Stimulated activated CD4-positive, alpha-beta T cell treated with anti-CD3 and anti-CD28 coated beads, Interleukin-12 subunit alpha, Interleukin-12 subunit beta, amount 100 ng/mL, for 48 hours (primary cell): ENCODE data around the gene KLF7.
A peak's percentile ranks its signal among the peaks of the same experiment; 100 is the strongest.

ENCODE experiments used
- DNase-seq, 3 donors: peaks; one replicate each; pipeline ENCODE4 v3.0.0-alpha.2; 2020; ENCODE audit warnings: low read depth in 2 of 3, low spot score in 1 of 3

Gene KLF7

DNA sequence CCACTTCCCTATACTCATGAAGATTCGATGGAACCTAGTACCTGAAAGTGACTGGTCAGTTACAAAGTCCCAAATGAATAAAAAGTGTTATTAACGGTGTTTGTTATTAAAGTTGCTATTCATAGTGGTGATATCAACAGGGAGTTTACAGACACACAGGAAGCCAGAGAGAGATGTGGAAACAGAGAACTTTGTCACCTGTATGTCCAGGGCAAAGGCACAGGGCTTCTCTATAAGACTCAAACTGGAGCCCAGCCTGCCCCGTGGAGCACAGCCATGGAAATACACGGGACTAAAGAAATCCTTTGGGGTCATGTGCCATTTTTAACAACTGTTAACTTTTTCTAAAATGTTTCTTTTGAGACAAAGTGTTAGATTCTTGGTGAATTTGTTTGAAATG lies 68.5 kb downstream of the KLF7 start:
- DNase-seq = no peak

- no peak for DNase-seq
Observed at GRCh38 chr2:207095963-207096362, 69.8 kb downstream of the KLF7 start.

DNA sequence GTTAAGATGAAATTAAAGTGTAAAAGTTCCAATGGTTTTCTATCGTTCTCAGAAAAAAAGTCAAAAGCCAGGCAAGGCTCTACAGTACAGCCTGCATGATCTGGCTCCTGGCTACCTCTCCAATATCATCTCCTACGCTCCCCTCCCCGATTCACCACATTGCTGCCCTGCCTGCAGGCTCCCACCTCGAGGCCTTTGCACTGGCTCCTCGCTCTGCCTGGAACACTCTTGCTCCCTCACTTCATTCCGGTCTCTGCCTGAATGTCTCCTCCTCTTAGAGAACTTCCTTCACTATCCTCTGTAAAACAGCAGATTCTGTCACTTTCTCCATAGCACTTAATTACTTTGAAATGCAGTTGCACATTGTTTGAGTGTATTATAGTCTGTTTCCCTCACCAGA lies 72.5 kb downstream of the KLF7 start:
- no peak for DNase-seq

DNA sequence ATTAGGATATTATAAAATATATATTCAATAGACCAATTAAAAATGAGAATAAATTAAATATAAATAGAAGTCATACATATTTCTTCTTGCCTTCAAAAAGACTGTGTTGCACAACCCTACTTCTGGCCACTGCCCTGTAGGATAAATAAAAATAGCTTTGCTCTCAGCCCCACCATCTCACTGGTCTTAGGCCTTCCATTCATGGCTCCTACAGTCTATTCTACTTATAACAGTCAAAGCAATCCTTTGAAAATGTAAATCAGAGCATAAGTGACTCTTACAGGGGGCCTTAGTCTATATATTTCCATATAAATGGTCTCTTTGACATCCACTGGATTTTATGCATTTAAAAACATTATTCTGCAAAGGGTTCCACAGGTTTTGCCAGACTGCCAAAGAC lies 72.9 kb downstream of the KLF7 start:
- DNase-seq = no peak

GRCh38 chr2:207091928-207092327 lies 73.8 kb downstream of the KLF7 start:
- DNase-seq = no peak

DNA sequence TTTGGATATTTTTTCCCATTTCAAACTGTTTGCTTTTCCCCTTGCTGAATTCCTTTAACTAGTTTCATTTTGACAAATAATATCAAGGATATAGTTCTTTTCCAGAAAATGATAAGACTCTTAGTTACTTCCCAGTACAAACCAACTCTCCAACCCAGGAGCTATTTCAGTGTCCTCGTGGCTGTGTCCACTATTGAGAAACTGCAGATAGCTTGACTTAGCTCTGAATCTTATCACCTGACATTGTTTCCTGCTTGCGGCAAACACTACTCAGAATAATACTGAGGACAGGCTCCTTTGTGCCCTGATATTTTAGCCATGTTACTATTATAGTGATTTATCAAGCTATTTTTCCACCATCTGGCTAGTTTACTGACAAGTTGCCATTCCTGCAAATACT lies 74.6 kb downstream of the KLF7 start:
- no peak for DNase-seq

- no peak for DNase-seq
Observed at GRCh38 chr2:207090389-207090788, 75.4 kb downstream of the KLF7 start.

GRCh38 chr2:207088839-207089238 lies 76.9 kb downstream of the KLF7 start:
- no peak for DNase-seq

GRCh38 chr2:207088276-207088675 lies 77.5 kb downstream of the KLF7 start:
- DNase-seq = no peak

DNA sequence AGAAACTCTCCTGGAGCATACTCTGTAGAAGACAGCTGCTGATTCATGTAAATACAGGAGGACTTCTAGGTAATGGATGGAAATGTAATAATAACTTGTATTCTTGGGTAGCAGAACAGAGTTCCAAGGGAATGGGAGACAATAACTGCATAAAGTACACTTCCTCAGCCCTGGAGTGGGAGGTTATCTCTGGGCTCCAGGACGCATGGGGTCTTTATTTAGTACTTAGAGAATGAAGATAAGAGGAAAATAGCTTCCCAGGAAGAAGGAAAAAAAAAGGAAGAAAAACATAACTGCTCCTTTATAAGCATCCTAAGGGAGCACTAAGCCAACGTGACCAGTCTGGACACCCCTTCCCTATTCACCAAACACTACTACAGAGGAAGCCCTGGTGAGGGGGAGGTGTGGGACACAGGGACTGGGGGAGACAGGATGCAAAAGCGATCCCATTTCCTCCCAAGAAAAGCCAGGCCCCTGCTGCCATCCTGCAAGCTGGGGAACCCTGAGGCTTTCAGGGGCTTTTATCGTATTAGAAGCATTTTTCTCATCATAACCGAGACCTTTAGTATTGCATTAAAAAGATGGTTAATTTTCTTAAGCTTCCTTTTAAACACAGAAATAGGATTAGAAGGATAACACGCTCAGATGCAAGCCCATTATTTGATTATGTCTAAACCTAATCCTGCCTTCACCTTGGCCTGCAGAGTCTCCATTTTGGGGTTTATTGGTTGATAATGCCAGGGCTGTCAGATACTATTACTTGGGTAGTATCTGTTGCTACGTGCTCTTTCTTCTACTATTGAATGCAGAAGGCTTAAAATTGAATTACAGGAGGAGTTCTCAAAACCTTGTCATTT lies 78.5 kb downstream of the KLF7 start:
- no peak for DNase-seq

DNA sequence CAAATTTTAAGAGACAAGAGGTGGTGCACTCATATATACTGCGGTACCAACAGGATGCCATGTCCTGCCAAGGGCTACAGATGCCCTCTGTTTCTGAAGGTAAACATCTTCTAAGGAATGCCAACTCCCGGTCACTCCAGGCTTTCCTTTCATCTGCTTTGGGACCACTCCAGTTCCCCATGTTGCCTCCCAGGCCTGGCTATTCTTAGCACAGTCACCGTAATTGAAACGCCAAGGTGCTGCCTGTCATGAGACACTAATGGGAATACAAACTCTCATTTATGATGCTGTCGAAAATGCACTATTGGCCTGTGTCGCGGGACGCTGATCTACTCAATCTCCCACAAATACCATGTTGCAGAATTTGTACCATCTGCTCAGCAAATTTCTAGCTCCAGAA lies 79.6 kb downstream of the KLF7 start:
- no peak for DNase-seq

GRCh38 chr2:207085110-207085509 lies 80.6 kb downstream of the KLF7 start:
- no peak for DNase-seq

DNA sequence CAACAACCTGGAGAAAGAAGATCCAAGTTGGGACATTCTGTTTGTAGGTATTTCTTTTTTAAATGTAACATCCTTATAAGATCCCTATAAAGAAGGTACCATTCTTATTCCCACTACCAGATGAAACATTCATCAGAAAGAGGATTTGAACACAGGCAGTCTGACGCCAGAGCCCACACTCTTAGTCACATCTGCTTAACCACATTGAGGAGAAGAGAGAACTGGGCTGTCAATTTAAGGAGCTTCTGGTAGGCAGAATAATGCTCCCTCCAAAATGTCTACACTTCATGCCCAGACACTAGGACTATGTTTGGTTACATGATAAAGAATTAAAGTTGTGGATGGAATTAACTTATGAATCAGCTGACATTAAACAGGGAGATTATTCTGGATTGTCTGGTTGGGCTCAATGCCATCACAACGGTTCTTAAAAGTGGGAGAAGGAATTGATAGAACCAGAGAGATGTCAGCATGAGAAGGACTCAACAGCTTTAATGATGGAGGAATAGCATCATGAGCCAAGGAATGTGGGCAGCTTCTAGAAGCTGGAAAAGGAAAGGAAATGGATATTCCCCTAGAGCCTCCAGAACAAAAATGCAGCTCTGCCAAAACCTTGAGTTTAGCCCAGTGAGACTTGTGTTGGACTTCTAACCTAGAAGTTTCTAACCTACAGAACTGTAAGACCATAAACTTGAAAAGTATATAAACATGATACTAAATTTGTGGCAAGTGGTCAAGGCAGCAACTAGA lies 82.2 kb downstream of the KLF7 start:
- DNase-seq = no peak

GRCh38 chr2:207082619-207083018 lies 83.1 kb downstream of the KLF7 start:
- DNase-seq = no peak

GRCh38 chr2:207078186-207078798 lies 87.5 kb downstream of the KLF7 start:
- no peak for DNase-seq

- no peak for DNase-seq
Observed at GRCh38 chr2:207077266-207077665, 88.5 kb downstream of the KLF7 start.

- no peak for DNase-seq
Observed at GRCh38 chr2:207075456-207075855, 90.3 kb downstream of the KLF7 start.

DNA sequence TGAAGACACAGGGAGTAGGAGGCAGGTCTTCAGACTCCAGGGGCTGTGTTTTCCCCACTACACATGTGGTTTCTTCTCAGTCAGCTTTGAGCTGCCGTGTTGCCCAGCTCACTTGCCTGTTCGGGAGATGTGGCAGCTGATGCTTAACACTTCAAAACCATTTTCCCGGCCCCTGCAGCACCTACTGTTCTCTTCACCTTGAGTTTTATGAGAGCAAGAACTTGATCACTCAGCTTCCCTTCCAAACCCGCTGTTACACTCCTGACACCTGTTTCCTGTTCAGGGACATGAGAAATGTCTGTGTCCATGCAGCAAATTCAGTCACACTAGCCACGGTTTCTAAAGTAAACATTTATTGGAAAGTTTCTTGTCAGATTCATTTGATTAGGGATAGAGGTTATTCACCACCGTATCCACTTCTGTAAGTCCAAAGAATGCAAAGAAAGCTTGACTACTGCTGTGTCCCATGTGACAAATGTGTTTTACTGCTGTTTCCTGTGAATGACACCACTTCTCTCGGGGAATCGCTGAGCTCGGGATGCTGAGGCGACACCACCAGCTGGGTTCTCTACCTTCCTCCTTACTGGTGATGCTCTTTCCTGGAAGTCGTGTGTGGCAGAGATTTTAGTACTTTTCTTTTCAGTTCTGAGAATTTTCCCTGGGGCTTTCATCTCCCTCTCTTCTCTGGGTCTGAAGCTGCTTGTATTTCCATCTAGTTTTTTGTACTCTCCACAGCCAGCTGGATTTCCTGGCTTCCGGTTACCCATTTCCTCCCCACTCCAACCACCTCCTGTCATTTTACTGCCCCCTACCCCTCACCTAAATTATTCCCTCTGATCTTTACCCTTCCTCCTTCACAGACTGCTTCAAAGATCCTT lies 91.7 kb downstream of the KLF7 start:
- peak; percentile 12 to 30 (median 23) for DNase-seq

DNA sequence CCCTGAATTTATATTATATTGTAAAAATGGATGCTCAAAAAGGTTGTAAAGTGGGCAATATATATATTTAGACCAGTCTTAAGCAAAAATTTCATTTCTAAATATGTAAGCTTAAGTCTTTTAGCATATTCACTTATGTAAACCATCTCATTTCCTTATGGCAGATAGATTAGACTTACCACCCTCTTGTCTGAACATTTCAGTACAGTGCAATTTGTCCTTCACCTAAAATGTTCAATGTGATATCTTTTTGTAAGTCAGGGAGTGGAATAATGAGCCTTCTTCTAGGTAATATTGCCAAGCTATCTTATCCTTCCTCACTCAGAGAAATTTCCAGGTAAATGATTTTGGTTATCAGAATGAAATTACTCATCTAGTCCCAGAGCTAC lies 92.3 kb downstream of the KLF7 start:
- no peak for DNase-seq

- DNase-seq = no peak
Observed at GRCh38 chr2:207072571-207072970, 93.2 kb downstream of the KLF7 start.

DNA sequence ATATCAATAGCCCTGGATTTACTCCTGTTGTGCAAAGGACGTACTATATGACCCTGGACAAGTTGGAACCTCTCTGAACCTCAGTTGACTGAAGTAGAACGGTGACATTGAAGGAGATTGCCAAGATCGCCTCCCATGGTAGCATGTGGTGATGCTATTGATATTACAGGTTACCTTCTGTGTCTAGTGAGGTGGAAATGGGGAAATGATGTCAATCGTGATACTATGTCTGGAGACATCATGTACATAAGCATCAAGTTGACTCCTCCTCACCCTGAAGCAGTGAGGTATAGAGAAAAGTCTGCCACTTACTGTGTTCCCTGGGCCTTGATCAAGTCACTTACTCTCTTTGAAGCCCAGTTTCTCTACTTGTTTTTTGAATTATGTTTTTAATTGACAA lies 93.9 kb downstream of the KLF7 start:
- DNase-seq = no peak
